Omental fat pad (tissue), 4 donors: ENCODE data around the gene OARD1. TPM values are rescaled to one million over a fixed set of nuclear protein-coding genes. Genes with fewer than 3 reads are reported as not detected.

Experiments used
- ATAC-seq: fragments of 150-250 bp; one replicate; pipeline ENCODE4 v1.9.1; 2016; ENCODE audit warnings: mild to moderate bottlenecking, moderate library complexity; ENCODE audit not compliant: low FRiP score
- DNase-seq: peaks from one replicate; pipeline ENCODE4 v3.0.0-alpha.2; 2019; ENCODE audit warnings: low spot score
- total RNA-seq, 4 donors: library from RNA; depleted of rRNA; stranded (reverse); fragments of >200 nt; gene quantifications; one replicate each; pipeline ENCODE4 v1.1.0, GENCODE V29; 2016
- TF ChIP-seq, protein P1 (sequence below), 3 donors: fragments of 450-650 bp; IDR thresholded peaks; one replicate each; pipeline ENCODE4 v1.5.1; 2016 to 2017; ENCODE audit warnings: antibody characterized with exemption in 3 of 3, mild to moderate bottlenecking in 3 of 3, moderate library complexity in 2 of 3

The OARD1 gene
- total RNA-seq, 4 donors from 2014 or later: 7.2 to 19.5 (median 12.3) TPM

DNA sequence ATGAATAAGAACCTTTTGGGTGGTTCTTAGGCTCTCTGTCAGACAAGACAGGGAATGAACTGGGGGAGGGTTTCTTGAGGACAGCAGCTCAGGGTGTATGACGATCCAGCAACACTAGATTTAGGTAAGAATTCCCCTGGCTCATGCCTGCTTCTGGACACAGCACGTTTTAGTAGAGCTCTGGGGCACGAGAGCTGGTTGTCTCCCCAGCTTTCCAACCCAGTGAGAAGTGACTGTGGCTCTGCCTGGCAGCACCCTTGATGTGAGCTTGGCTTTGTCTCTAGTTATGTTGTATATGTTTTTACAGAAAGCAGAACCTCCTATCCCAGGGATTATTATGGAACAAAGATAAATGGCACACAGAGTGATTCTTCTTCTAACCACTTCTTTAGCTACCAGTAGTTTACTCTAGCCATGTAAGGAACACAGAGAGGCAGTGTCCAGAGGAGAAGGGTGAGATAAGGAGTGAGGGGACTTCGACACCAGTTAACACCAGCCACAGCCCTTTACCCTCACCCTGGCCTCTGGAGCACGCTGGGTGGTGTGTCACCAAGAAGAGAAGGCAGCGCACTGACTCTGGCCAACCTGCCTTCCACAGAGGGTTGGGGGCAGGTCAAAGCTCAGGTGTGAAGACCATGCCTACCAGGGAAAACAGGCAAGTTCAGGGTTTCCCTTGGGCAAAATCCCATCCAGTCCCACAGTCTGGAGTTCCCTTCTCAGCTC, 15.2 kb downstream of the OARD1 start:
- no peak for ATAC-seq
- TF ChIP-seq, protein P1, sequence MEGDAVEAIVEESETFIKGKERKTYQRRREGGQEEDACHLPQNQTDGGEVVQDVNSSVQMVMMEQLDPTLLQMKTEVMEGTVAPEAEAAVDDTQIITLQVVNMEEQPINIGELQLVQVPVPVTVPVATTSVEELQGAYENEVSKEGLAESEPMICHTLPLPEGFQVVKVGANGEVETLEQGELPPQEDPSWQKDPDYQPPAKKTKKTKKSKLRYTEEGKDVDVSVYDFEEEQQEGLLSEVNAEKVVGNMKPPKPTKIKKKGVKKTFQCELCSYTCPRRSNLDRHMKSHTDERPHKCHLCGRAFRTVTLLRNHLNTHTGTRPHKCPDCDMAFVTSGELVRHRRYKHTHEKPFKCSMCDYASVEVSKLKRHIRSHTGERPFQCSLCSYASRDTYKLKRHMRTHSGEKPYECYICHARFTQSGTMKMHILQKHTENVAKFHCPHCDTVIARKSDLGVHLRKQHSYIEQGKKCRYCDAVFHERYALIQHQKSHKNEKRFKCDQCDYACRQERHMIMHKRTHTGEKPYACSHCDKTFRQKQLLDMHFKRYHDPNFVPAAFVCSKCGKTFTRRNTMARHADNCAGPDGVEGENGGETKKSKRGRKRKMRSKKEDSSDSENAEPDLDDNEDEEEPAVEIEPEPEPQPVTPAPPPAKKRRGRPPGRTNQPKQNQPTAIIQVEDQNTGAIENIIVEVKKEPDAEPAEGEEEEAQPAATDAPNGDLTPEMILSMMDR (IDR thresholded peaks at IDR 0.05): no peak
- DNase-seq: no peak

DNA sequence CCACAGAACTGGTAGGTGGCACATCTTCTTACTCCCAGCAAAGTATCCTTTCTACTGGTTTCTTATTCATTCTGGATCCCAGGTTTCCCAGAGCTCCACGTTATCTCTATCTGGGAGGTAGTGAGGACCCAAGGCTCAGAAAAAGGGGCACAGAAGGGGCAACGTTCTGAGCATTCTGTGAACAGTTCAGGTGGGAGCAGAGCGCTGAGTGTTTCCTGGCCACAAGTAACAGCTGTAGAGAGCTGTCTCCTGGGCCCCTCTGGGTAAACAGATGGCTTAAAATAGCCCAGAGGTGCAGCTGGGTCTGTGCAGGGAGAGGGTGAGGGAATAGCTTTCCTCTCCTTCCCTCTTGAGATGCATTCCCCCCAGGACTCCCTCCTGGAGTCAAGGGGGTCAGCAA, 17.0 kb downstream of the OARD1 start:
- no peak for DNase-seq
- ATAC-seq: no peak
- TF ChIP-seq, protein P1 (IDR thresholded peaks at IDR 0.05): no peak

DNA sequence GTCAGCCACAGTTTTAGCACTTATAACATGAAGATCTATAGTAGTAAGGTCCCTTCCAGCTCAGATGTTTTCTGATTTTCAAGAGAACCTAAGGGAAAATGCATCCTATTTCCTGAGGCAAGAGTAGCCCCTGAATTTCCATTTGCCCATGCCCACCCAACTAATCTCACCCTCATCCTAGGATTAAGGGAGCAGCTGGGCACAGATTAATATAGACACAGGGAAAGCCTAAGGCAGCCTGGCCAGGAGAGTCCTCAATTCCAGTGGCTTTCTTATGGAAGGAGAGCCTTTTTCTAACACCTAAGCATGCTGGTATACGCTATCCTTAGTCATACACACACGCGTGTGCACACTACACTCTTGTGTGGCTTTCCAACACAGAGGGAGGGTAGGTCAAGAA, 17.6 kb downstream of the OARD1 start:
- TF ChIP-seq, protein P1 (IDR thresholded peaks at IDR 0.05): no peak
- no peak for ATAC-seq
- DNase-seq: no peak

DNA sequence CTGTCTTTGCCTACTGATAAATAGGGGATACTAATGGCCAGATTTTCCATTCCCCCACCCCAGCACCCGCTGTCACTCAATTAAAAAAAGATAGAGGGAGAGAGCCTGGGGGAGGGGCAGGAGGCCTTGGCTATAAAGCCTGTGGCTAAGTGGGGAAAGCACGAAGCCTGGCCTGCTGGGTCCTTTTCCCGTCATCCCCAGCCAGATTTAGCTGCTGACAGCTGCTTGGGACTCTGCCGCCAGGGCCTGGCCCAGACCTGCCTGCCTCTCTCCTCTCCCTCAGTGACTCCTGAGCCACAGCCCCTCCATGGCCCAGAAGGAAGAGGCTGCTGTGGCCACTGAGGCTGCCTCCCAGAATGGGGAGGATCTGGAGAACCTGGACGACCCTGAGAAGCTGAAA, 19.1 kb downstream of the OARD1 start, which contains the start of gene APOBEC2:
APOBEC2 (plus strand) TSS at position 162 of the 400 bp plus-strand sequence; CDS start at position 308, 146 bp downstream.
- ATAC-seq (no peak), DNase-seq (no peak)

GRCh38 chr6:41051873-41052272, 20.3 kb downstream of the OARD1 start:
- ATAC-seq: no peak

More for the DNA sequence above, 19.1 kb downstream of the OARD1 start, which contains the start of gene APOBEC2:
- TF ChIP-seq, protein P1 (IDR thresholded peaks at IDR 0.05): no peak

GRCh38 chr6:41050536-41050935, 21.6 kb downstream of the OARD1 start:
- no peak for ATAC-seq
- no peak for DNase-seq

More at GRCh38 chr6:41051873-41052272, 20.3 kb downstream of the OARD1 start:
- DNase-seq: no peak
- TF ChIP-seq, protein P1 (IDR thresholded peaks at IDR 0.05): no peak

More at GRCh38 chr6:41050536-41050935, 21.6 kb downstream of the OARD1 start:
- TF ChIP-seq, protein P1 (IDR thresholded peaks at IDR 0.05): no peak
